SU-DHL-6 (cell line): ENCODE data around the gene GAD2.
"Not testable (repeated sequence)": the region's sequence is repeated elsewhere in the genome, so short reads cannot be mapped to it uniquely, and the experiment has no call there.

Source experiments
- H2AFZ ChIP-seq: fragments of 200-600 bp; sonication (generic); 2 replicates; pipeline ENCODE4 v1.6.1; 2014; ENCODE audit warnings: low read depth, mild to moderate bottlenecking, moderate library complexity, mixed read lengths, antibody characterized with exemption, low read length; ENCODE audit not compliant: severe bottlenecking
- H3F3A ChIP-seq: fragments of 200-600 bp; shearing (Covaris generic); 2 replicates; pipeline ENCODE4 v1.6.0; 2016; ENCODE audit warnings: antibody characterized with exemption, mild to moderate bottlenecking; ENCODE audit not compliant: insufficient read depth
- H3K27ac ChIP-seq: fragments of 200-600 bp; sonication (generic); 2 replicates; pipeline ENCODE4 v1.5.1; 2016; ENCODE audit warnings: low read depth, mild to moderate bottlenecking, low read length, moderate library complexity, mixed read lengths
- H3K27me3 ChIP-seq: fragments of 200-600 bp; sonication (generic), shearing (Covaris generic); 2 replicates; pipeline ENCODE4 v1.6.0; 2014; ENCODE audit warnings: mild to moderate bottlenecking, low read length
- H3K36me3 ChIP-seq: fragments of 200-600 bp; sonication (generic); 2 replicates; pipeline ENCODE4 v1.6.1; 2014; ENCODE audit warnings: mild to moderate bottlenecking, low read length, mixed read lengths
- H3K4me2 ChIP-seq: fragments of 300-600, 200-600 bp; shearing (Covaris generic), sonication (generic); 2 replicates; pipeline ENCODE4 v1.6.0; 2014; ENCODE audit warnings: low read length, low read depth, mild to moderate bottlenecking; ENCODE audit not compliant: poor library complexity, severe bottlenecking
- H3K4me3 ChIP-seq: fragments of 200-600 bp; sonication (generic); 2 replicates; pipeline ENCODE4 v1.5.1; 2014; ENCODE audit warnings: antibody characterized with exemption, low read length, mild to moderate bottlenecking, mixed read lengths; ENCODE audit not compliant: insufficient read depth, poor library complexity, severe bottlenecking
- H3K79me2 ChIP-seq: fragments of 200-600 bp; sonication (generic); 2 replicates; pipeline ENCODE4 v1.6.1; 2014; ENCODE audit warnings: mild to moderate bottlenecking, low read length, moderate library complexity; ENCODE audit not compliant: insufficient read depth
- H3K9ac ChIP-seq: fragments of 200-600 bp; sonication (generic); 2 replicates; pipeline ENCODE4 v1.7.0; 2014; ENCODE audit warnings: mild to moderate bottlenecking, low read length
- H3K9me2 ChIP-seq: fragments of 200-600 bp; sonication (generic); replicated peaks from 2 replicates; pipeline ENCODE4 v1.6.1; 2014; ENCODE audit warnings: low read length; ENCODE audit not compliant: insufficient read depth
- H3K9me3 ChIP-seq: fragments of 200-600 bp; sonication (generic); 2 replicates; pipeline ENCODE4 v1.6.1; 2014; ENCODE audit warnings: low read length, mixed read lengths; ENCODE audit not compliant: insufficient read depth
- H4K20me1 ChIP-seq: fragments of 200-600 bp; sonication (generic); 2 replicates; pipeline ENCODE4 v1.6.1; 2014; ENCODE audit warnings: low read depth, mild to moderate bottlenecking, antibody characterized with exemption, low read length, moderate library complexity, mixed read lengths
- CTCF ChIP-seq: fragments of 200-600 bp; sonication (generic); IDR thresholded peaks from one replicate; pipeline ENCODE4 v1.5.1; 2017; ENCODE audit warnings: antibody characterized with exemption, mild to moderate bottlenecking, low read length, moderate library complexity; ENCODE audit not compliant: insufficient read depth, poor library complexity, severe bottlenecking
- EZH2phosphoT487 ChIP-seq: fragments of 200-600 bp; sonication (generic), shearing (Covaris generic); conservative IDR thresholded peaks from 2 replicates; pipeline ENCODE4 v1.6.1; 2018; ENCODE audit warnings: mild to moderate bottlenecking, antibody characterized with exemption, low read length, moderate library complexity, mixed read lengths

The GAD2 gene

DNA sequence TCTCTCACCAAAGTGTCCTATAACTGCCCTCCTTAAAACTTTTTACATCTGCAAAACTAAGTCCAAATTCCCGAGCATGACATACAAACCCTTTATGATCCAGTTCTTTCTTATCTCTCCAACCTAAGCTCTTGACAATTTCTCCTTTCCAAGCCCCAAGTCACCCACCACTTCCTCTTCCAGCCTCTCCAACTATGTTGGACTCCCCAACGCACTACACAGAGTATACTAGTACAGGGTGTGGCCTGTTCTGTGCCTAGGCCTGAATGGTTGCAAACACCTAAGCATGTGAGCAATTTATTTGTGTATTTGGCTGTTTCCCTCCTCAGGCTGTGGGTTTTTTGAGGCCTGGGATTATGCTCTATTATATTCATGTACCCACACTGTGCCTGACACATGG lies 120.4 kb downstream of the GAD2 start:
- Histone ChIP-seq H3K9ac (no peak overlapping the region), H3K4me2 (no peak overlapping the region), H3K36me3 (no peaks in the 10 kb centered on the region), H3K27ac (no peak overlapping the region), H3K79me2 (no peaks in the 10 kb centered on the region), H3F3A (no peaks in the 10 kb centered on the region), H2AFZ (no peak overlapping the region), H4K20me1 (no peaks in the 10 kb centered on the region), H3K9me2 (no peaks in the 10 kb centered on the region), H3K4me3 (no peak overlapping the region), H3K9me3 (no peaks in the 10 kb centered on the region), H3K27me3 (no peaks in the 10 kb centered on the region)
- TF ChIP-seq EZH2phosphoT487 (no peak), CTCF (no peak)

GRCh38 chr10:26341701-26342100 lies 125.1 kb downstream of the GAD2 start:
- no peaks in the 10 kb centered on the region for H3K79me2 ChIP-seq
- H3K36me3 ChIP-seq = no peaks in the 10 kb centered on the region
- H3K9ac ChIP-seq = no peak overlapping the region
- H2AFZ ChIP-seq = no peak overlapping the region
- no peaks in the 10 kb centered on the region for H3K27me3 ChIP-seq
- H4K20me1 ChIP-seq = no peaks in the 10 kb centered on the region
- H3F3A ChIP-seq = no peaks in the 10 kb centered on the region
- H3K9me3 ChIP-seq = no peaks in the 10 kb centered on the region
- no peak overlapping the region for H3K4me2 ChIP-seq
- H3K4me3 ChIP-seq = no peak overlapping the region
- no peak overlapping the region for H3K27ac ChIP-seq
- no peak for TF ChIP-seq CTCF
- H3K9me2 ChIP-seq = no peaks in the 10 kb centered on the region

DNA sequence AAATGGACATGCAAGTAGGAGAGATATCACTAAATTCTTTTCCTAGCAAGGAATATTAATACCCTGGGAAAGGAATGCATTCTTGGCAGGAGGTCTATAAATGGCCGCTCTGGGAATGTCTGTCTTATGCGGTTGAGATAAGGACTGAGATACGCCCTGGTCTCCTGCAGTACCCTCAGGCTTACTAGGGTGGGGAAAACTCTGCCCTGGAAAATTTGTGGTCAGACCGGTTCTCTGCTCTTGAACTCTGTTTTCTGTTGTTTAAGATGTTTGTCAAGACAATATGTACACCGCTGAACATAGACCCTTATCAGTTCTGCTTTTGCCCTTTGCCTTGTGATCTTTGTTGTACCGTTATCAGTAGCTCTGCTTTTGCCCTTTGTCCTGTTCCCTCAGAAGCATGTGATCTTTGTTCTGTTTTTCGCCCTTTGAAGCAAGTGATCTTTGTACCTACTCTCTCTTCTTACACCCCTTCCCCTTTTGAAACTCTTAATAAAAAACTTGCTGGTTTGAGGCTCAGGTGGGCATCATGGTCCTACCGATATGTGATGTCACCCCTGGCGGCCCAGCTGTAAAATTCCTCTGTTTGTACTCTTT lies 132.3 kb downstream of the GAD2 start:
- not testable (repeated sequence) for H3K4me3 ChIP-seq, H3K9me3 ChIP-seq, H3K9me2 ChIP-seq, H2AFZ ChIP-seq, H3K27me3 ChIP-seq, H3K36me3 ChIP-seq, H4K20me1 ChIP-seq, H3K27ac ChIP-seq, H3K4me2 ChIP-seq, H3F3A ChIP-seq, H3K79me2 ChIP-seq, H3K9ac ChIP-seq
